PC-9 (cell line): ENCODE data around the gene ATAD3A. TPM values are rescaled to one million over a fixed set of nuclear protein-coding genes. Genes with fewer than 3 reads are reported as not detected.

Experiments used
- BruUV-seq: library from RNA; stranded (reverse); fragments of 400-500 nt; replicated peaks from 2 replicates; lab custom pipeline; 2021; lab: Mats Ljungman, UMichigan
- CTCF ChIA-PET: fragments of 300-600 bp; sonication (Branson Sonifier 250); formaldehyde crosslinking; loops from one replicate; lab custom pipeline; 2022; ENCODE audit warnings: antibody characterized with exemption; lab: Charles Lee
- POLR2A ChIA-PET: fragments of 300-600 bp; sonication (Branson Sonifier 250); formaldehyde crosslinking; loops from one replicate; lab custom pipeline; 2022; ENCODE audit warnings: antibody characterized with exemption; ENCODE audit not compliant: unreplicated experiment; lab: Charles Lee
- DNase-seq, 2 experiments: peaks; one replicate each; pipeline versions ENCODE4 v3.0.0 to v3.0.0-alpha.2; 2015 to 2022; ENCODE audit warnings: mixed read lengths in 1 of 2
- H2AFZ ChIP-seq: fragments of 200-600 bp; sonication (generic); 2 replicates; pipeline ENCODE4 v1.8.1; 2017; ENCODE audit warnings: antibody characterized with exemption
- H3F3A ChIP-seq: fragments of 200-600 bp; sonication (generic); 2 replicates; pipeline ENCODE4 v1.8.1; 2017; ENCODE audit warnings: antibody characterized with exemption, mild to moderate bottlenecking, low read depth; ENCODE audit not compliant: insufficient read depth
- H3K27ac ChIP-seq: fragments of 200-600 bp; sonication (generic); 2 replicates; pipeline ENCODE4 v1.6.1; 2016; ENCODE audit warnings: mixed run types
- H3K27me3 ChIP-seq: fragments of 200-600 bp; sonication (generic); 2 replicates; pipeline ENCODE4 v1.6.1; 2016; ENCODE audit warnings: low read depth, mixed run types; ENCODE audit not compliant: insufficient read depth
- H3K36me3 ChIP-seq: fragments of 200-600 bp; sonication (generic); 2 replicates; pipeline ENCODE4 v1.6.1; 2016; ENCODE audit warnings: low read depth, mixed run types
- H3K4me1 ChIP-seq: fragments of 200-600 bp; sonication (generic); replicated peaks from 2 replicates; pipeline ENCODE4 v1.6.1; 2016; ENCODE audit warnings: mixed run types; ENCODE audit not compliant: insufficient read depth
- H3K4me2 ChIP-seq: fragments of 200-600 bp; sonication (generic); 2 replicates; pipeline ENCODE4 v1.6.1; 2017; ENCODE audit warnings: mixed run types
- H3K4me3 ChIP-seq: fragments of 200-600 bp; sonication (generic); 2 replicates; pipeline ENCODE4 v1.6.1; 2016; ENCODE audit warnings: mixed run types
- H3K79me2 ChIP-seq: fragments of 200-600 bp; sonication (generic); 2 replicates; pipeline ENCODE4 v1.6.1; 2017; ENCODE audit warnings: low read depth, mixed run types
- H3K9me2 ChIP-seq: fragments of 200-600 bp; sonication (generic); 2 replicates; pipeline ENCODE4 v1.8.1; 2017; ENCODE audit warnings: mild to moderate bottlenecking; ENCODE audit not compliant: insufficient read depth
- H3K9me3 ChIP-seq: fragments of 200-600 bp; sonication (generic); 2 replicates; pipeline ENCODE4 v1.8.1; 2016; ENCODE audit warnings: low read depth; ENCODE audit not compliant: insufficient read depth
- H4K20me1 ChIP-seq: fragments of 200-600 bp; sonication (generic); 2 replicates; pipeline ENCODE4 v1.8.1; 2017; ENCODE audit not compliant: insufficient read depth
- EZH2 ChIP-seq: fragments of 200-600 bp; sonication (generic); IDR thresholded peaks from 2 replicates; pipeline ENCODE4 v1.8.0; 2017; ENCODE audit warnings: antibody characterized with exemption, low read depth
- intact Hi-C: fragments of 100-400 bp; cut with micrococcal nuclease; formaldehyde crosslinking; loops from one replicate; pipeline ENCODE4 v1.10.0; 2022; ENCODE audit not compliant: unreplicated experiment
- total RNA-seq: library from RNA; stranded (reverse); gene quantifications from 2 replicates; pipeline ENCODE4 v1.2.3, GENCODE V29; 2021
- TF ChIP-seq, protein P1 (sequence below): fragments of 200-600 bp; sonication (generic); conservative IDR thresholded peaks from 2 replicates; pipeline ENCODE4 v1.6.1; 2017; ENCODE audit warnings: mixed run types, antibody characterized with exemption, mild to moderate bottlenecking, moderate library complexity

Gene ATAD3A
- total RNA-seq, 1 experiment from 2014 or later = 43.6 TPM

DNA sequence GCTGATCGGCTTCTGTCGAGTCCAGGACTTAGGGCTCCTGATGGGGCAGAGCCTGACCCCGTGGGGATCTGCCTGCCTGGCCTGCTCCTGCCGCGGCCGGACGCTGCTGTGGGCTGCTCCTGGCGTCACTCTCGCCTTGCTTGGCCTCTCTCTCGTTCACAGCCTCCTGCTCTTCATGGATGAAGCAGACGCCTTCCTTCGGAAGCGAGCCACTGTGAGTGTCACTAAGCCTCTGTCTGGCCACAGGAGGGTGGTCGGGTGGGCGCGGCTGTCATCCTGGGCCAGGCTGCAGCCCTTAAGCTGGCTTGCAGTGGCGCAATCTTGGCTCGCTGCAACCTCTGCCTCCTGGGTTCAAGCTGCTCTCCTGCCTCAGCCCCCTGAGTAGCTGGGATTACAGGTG lies 24.3 kb upstream of the ATAD3A start:
- intact Hi-C loops = no loop called here
- no peak for DNase-seq
- H3F3A ChIP-seq = peaks cover 8% of the 10 kb centered on the region
- no peak overlapping the region for H2AFZ ChIP-seq
- H3K27ac ChIP-seq = no peak overlapping the region
- no peak for TF ChIP-seq EZH2
- TF ChIP-seq, protein P1, sequence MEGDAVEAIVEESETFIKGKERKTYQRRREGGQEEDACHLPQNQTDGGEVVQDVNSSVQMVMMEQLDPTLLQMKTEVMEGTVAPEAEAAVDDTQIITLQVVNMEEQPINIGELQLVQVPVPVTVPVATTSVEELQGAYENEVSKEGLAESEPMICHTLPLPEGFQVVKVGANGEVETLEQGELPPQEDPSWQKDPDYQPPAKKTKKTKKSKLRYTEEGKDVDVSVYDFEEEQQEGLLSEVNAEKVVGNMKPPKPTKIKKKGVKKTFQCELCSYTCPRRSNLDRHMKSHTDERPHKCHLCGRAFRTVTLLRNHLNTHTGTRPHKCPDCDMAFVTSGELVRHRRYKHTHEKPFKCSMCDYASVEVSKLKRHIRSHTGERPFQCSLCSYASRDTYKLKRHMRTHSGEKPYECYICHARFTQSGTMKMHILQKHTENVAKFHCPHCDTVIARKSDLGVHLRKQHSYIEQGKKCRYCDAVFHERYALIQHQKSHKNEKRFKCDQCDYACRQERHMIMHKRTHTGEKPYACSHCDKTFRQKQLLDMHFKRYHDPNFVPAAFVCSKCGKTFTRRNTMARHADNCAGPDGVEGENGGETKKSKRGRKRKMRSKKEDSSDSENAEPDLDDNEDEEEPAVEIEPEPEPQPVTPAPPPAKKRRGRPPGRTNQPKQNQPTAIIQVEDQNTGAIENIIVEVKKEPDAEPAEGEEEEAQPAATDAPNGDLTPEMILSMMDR = no peak
- ChIA-PET POLR2A (no interaction called here), CTCF (no interaction called here)
- no peak overlapping the region for H3K4me2 ChIP-seq
- no peaks in the 10 kb centered on the region for H3K79me2 ChIP-seq
- H3K36me3 ChIP-seq = peaks cover 12% of the 10 kb centered on the region
- no TSS peak for BruUV-seq
- H3K27me3 ChIP-seq = no peaks in the 10 kb centered on the region
- H3K9me2 ChIP-seq = no peaks in the 10 kb centered on the region
- no peaks in the 10 kb centered on the region for H3K4me1 ChIP-seq
- no peaks in the 10 kb centered on the region for H3K9me3 ChIP-seq
- H3K4me3 ChIP-seq = no peak overlapping the region
- no peaks in the 10 kb centered on the region for H4K20me1 ChIP-seq

DNA sequence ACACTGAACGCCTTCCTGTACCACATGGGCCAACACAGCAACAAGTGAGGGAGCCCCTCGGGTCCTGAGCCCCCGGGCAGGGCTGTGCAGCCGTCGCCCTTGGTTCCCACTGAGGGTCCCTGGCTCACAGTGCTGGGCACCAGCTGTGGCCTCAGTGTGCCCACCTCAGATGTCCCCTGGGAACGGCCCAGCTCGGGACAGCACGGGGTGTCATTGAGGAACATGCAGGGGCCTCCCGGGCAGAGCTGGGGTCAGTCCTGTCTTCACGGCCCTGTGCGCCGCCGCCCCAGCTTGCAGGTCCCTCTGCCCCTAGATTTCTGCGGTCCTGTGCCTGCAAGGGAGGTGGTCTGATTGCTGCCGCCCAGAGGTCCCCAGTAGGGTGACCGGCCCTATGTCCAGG lies 22.7 kb upstream of the ATAD3A start:
- POLR2A ChIA-PET = no interaction called here
- H4K20me1 ChIP-seq = peaks cover 3% of the 10 kb centered on the region; the same call in 1 of the 2 replicates
- TF ChIP-seq, protein P1 = no peak
- TF ChIP-seq EZH2 = no peak
- H2AFZ ChIP-seq = no peak overlapping the region
- no TSS peak for BruUV-seq
- no peaks in the 10 kb centered on the region for H3K27me3 ChIP-seq
- no peaks in the 10 kb centered on the region for H3K9me2 ChIP-seq
- no peaks in the 10 kb centered on the region for H3K79me2 ChIP-seq
- no peak for DNase-seq
- H3K4me2 ChIP-seq = no peak overlapping the region
- H3K4me3 ChIP-seq = no peak overlapping the region
- intact Hi-C loops = no loop called here
- H3K27ac ChIP-seq = no peak overlapping the region
- H3K36me3 ChIP-seq = peaks cover 19% of the 10 kb centered on the region
- H3K9me3 ChIP-seq = no peaks in the 10 kb centered on the region
- peaks cover 16% of the 10 kb centered on the region for H3F3A ChIP-seq
- CTCF ChIA-PET = no interaction called here
- H3K4me1 ChIP-seq = no peaks in the 10 kb centered on the region

DNA sequence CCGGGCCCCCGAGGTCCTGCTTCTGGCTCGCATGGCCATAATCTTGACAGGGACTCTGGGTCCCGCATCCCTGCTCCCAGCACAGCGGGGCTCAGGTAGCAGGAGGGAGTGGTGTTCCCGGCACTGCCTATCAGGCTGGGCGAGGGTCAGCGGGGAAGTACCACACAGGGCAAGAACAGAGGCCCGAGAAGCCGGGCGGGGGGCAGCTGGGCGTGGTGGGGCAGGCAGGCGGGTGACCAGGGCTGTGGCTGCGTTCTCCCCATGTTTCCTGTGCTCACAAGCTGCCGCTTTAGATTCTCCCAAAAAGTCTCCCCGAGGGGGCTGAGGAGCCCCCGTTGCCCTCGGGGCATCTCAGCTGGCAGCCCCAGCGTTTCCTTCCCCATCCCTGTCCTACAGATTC lies 22.1 kb upstream of the ATAD3A start:
- Histone ChIP-seq H3K9me2 (no peaks in the 10 kb centered on the region), H3K4me3 (no peak overlapping the region), H3K4me1 (no peaks in the 10 kb centered on the region), H2AFZ (no peak overlapping the region), H3K4me2 (no peak overlapping the region), H4K20me1 (peaks cover 3% of the 10 kb centered on the region; the same call in 1 of the 2 replicates), H3F3A (peaks cover 16% of the 10 kb centered on the region), H3K79me2 (no peaks in the 10 kb centered on the region), H3K27me3 (no peaks in the 10 kb centered on the region), H3K9me3 (no peaks in the 10 kb centered on the region), H3K27ac (no peak overlapping the region), H3K36me3 (peaks cover 19% of the 10 kb centered on the region)
- intact Hi-C loops = no loop called here
- ChIA-PET CTCF (no interaction called here), POLR2A (no interaction called here)
- no peak for DNase-seq
- TF ChIP-seq EZH2 = no peak
- TF ChIP-seq, protein P1 = no peak
- no TSS peak for BruUV-seq
